Parathyroid adenoma (tissue), 2 donors: ENCODE measurements around the gene PCDH8.

ENCODE experiments used
- H2AFZ ChIP-seq: fragments of 300-600 bp; sonication (generic); one replicate; pipeline ENCODE4 v1.7.0; 2017; ENCODE audit warnings: antibody characterized with exemption, mild to moderate bottlenecking
- H3K27ac ChIP-seq: fragments of 300-600 bp; sonication (generic); one replicate; pipeline ENCODE4 v1.7.0; 2017
- H3K27me3 ChIP-seq: fragments of 300-600 bp; sonication (generic); one replicate; pipeline ENCODE4 v1.7.0; 2017; ENCODE audit warnings: low read length; ENCODE audit not compliant: control insufficient read depth, insufficient read depth
- H3K36me3 ChIP-seq: fragments of 300-600 bp; sonication (generic); one replicate; pipeline ENCODE4 v1.7.0; 2017; ENCODE audit warnings: low read length; ENCODE audit not compliant: control insufficient read depth, insufficient read depth
- H3K4me1 ChIP-seq: fragments of 300-600 bp; sonication (generic); one replicate; pipeline ENCODE4 v1.7.0; 2017; ENCODE audit warnings: control low read depth
- H3K4me2 ChIP-seq: fragments of 300-600 bp; sonication (generic); one replicate; pipeline ENCODE4 v1.7.0; 2017; ENCODE audit warnings: low read length
- H3K4me3 ChIP-seq: fragments of 300-600 bp; sonication (generic); one replicate; pipeline ENCODE4 v1.7.0; 2017; ENCODE audit warnings: low read depth, low read length
- H3K79me2 ChIP-seq: fragments of 300-600 bp; sonication (generic); one replicate; pipeline ENCODE4 v1.7.0; 2017; ENCODE audit warnings: control low read depth
- H3K9ac ChIP-seq: fragments of 300-600 bp; sonication (generic); one replicate; pipeline ENCODE4 v1.7.0; 2017; ENCODE audit warnings: mild to moderate bottlenecking
- H3K9me3 ChIP-seq: fragments of 300-600 bp; sonication (generic); one replicate; pipeline ENCODE4 v1.7.0; 2017; ENCODE audit warnings: low read length; ENCODE audit not compliant: control insufficient read depth
- CTCF ChIP-seq: fragments of 300-600 bp; sonication (generic); IDR thresholded peaks from one replicate; pipeline ENCODE4 v1.7.0; 2017; ENCODE audit warnings: antibody characterized with exemption, mild to moderate bottlenecking
- donor health status: primary hyperparathyroidism.

Gene PCDH8

GRCh38 chr13:52891706-52892105 is 43.3 kb upstream of the PCDH8 start:
- H3K4me1 ChIP-seq = no peaks in the 10 kb centered on the region
- H3K4me2 ChIP-seq = no peak overlapping the region
- TF ChIP-seq CTCF = no peak
- H3K79me2 ChIP-seq = no peaks in the 10 kb centered on the region
- H3K9ac ChIP-seq = no peak overlapping the region
- no peak overlapping the region for H3K4me3 ChIP-seq
- no peak overlapping the region for H2AFZ ChIP-seq
- no peaks in the 10 kb centered on the region for H3K9me3 ChIP-seq
- H3K27ac ChIP-seq = no peak overlapping the region
- H3K27me3 ChIP-seq = no peaks in the 10 kb centered on the region
- no peaks in the 10 kb centered on the region for H3K36me3 ChIP-seq

- no peak overlapping the region for H3K4me2 ChIP-seq
- H2AFZ ChIP-seq = no peak overlapping the region
- H3K4me1 ChIP-seq = no peaks in the 10 kb centered on the region
- H3K4me3 ChIP-seq = no peak overlapping the region
- no peak overlapping the region for H3K9ac ChIP-seq
- H3K27me3 ChIP-seq = no peaks in the 10 kb centered on the region
- H3K9me3 ChIP-seq = no peaks in the 10 kb centered on the region
- H3K36me3 ChIP-seq = no peaks in the 10 kb centered on the region
- no peak for TF ChIP-seq CTCF
- no peaks in the 10 kb centered on the region for H3K79me2 ChIP-seq
- H3K27ac ChIP-seq = no peak overlapping the region
Observed at GRCh38 chr13:52887165-52887564, 38.7 kb upstream of the PCDH8 start.

GRCh38 chr13:52885141-52885540 is 36.7 kb upstream of the PCDH8 start:
- H2AFZ ChIP-seq = no peak overlapping the region
- no peaks in the 10 kb centered on the region for H3K36me3 ChIP-seq
- TF ChIP-seq CTCF = no peak
- H3K9me3 ChIP-seq = no peaks in the 10 kb centered on the region
- no peak overlapping the region for H3K4me2 ChIP-seq
- H3K79me2 ChIP-seq = no peaks in the 10 kb centered on the region
- no peaks in the 10 kb centered on the region for H3K27me3 ChIP-seq
- H3K27ac ChIP-seq = no peak overlapping the region
- no peaks in the 10 kb centered on the region for H3K4me1 ChIP-seq
- no peak overlapping the region for H3K9ac ChIP-seq
- no peak overlapping the region for H3K4me3 ChIP-seq

GRCh38 chr13:52884429-52885010 is 36.1 kb upstream of the PCDH8 start:
- H3K4me2 ChIP-seq = no peak overlapping the region
- no peak overlapping the region for H3K9ac ChIP-seq
- no peak overlapping the region for H2AFZ ChIP-seq
- TF ChIP-seq CTCF = no peak
- H3K27me3 ChIP-seq = no peaks in the 10 kb centered on the region
- H3K4me1 ChIP-seq = no peaks in the 10 kb centered on the region
- H3K4me3 ChIP-seq = no peak overlapping the region
- H3K36me3 ChIP-seq = no peaks in the 10 kb centered on the region
- no peak overlapping the region for H3K27ac ChIP-seq
- H3K9me3 ChIP-seq = no peaks in the 10 kb centered on the region
- H3K79me2 ChIP-seq = no peaks in the 10 kb centered on the region

- TF ChIP-seq CTCF = no peak
- Histone ChIP-seq H3K4me2 (no peak overlapping the region), H3K9ac (no peak overlapping the region), H3K9me3 (no peaks in the 10 kb centered on the region), H3K27ac (no peak overlapping the region), H3K36me3 (no peaks in the 10 kb centered on the region), H3K79me2 (no peaks in the 10 kb centered on the region), H3K4me3 (no peak overlapping the region), H3K27me3 (no peaks in the 10 kb centered on the region), H3K4me1 (no peaks in the 10 kb centered on the region), H2AFZ (no peak overlapping the region)
Observed at GRCh38 chr13:52882785-52883184, 34.3 kb upstream of the PCDH8 start.
